Neural progenitor cell (in vitro differentiated cells): ENCODE measurements around the gene ELF1. TPM values are rescaled to one million over a fixed set of nuclear protein-coding genes. Genes with fewer than 3 reads are reported as not detected.
"Not testable (repeated sequence)": the region's sequence is repeated elsewhere in the genome, so short reads cannot be mapped to it uniquely, and the experiment has no call there.

ENCODE experiments used
- DNase-seq: peaks from one replicate; pipeline ENCODE4 v3.0.0-alpha.2; 2016; ENCODE audit warnings: low spot score
- H2AFZ ChIP-seq: fragments of 200-600 bp; sonication (generic); replicated peaks from 2 replicates; pipeline ENCODE4 v1.6.1; 2016; ENCODE audit warnings: antibody characterized with exemption
- H3F3A ChIP-seq: fragments of 200-600 bp; sonication (generic); 2 replicates; pipeline ENCODE4 v1.6.1; 2016; ENCODE audit warnings: antibody characterized with exemption, low read depth
- H3K27ac ChIP-seq: fragments of 200-600 bp; sonication (generic); 2 replicates; pipeline ENCODE4 v1.5.1; 2016; ENCODE audit warnings: mild to moderate bottlenecking
- H3K27me3 ChIP-seq: fragments of 200-600 bp; sonication (generic); 2 replicates; pipeline ENCODE4 v1.6.1; 2016; ENCODE audit warnings: mild to moderate bottlenecking, moderate library complexity
- H3K36me3 ChIP-seq: fragments of 200-600 bp; sonication (generic); 2 replicates; pipeline ENCODE4 v1.5.1; 2016
- H3K4me1 ChIP-seq: fragments of 200-600 bp; sonication (generic); 2 replicates; pipeline ENCODE4 v1.6.1; 2016; ENCODE audit warnings: mixed run types
- H3K4me2 ChIP-seq: fragments of 200-600 bp; sonication (generic); 2 replicates; pipeline ENCODE4 v1.6.1; 2016
- H3K4me3 ChIP-seq: fragments of 200-600 bp; sonication (generic); 2 replicates; pipeline ENCODE4 v1.5.1; 2016
- H3K79me2 ChIP-seq: fragments of 200-600 bp; sonication (generic); 2 replicates; pipeline ENCODE4 v1.6.1; 2016; ENCODE audit warnings: low read depth
- H3K9ac ChIP-seq: fragments of 200-600 bp; sonication (generic); 2 replicates; pipeline ENCODE4 v1.6.1; 2016
- H3K9me3 ChIP-seq: fragments of 200-600 bp; sonication (generic); 2 replicates; pipeline ENCODE4 v1.5.1; 2016; ENCODE audit warnings: low read depth
- H4K20me1 ChIP-seq: fragments of 200-600 bp; sonication (generic); 2 replicates; pipeline ENCODE4 v1.6.1; 2016; ENCODE audit warnings: low read depth
- H3K27ac Mint-ChIP-seq: 3 replicates; pipeline ENCODE4 v1.8.0; 2021; ENCODE audit warnings: mixed read lengths
- H3K27me3 Mint-ChIP-seq: 2 replicates; pipeline ENCODE4 v1.8.0; 2022; ENCODE audit warnings: low read depth, mild to moderate bottlenecking, inconsistent platforms, moderate library complexity, mixed read lengths; ENCODE audit not compliant: insufficient read depth
- H3K36me3 Mint-ChIP-seq: 3 replicates; pipeline ENCODE4 v1.8.0; 2021; ENCODE audit warnings: mixed read lengths
- H3K4me1 Mint-ChIP-seq: 3 replicates; pipeline ENCODE4 v1.8.0; 2021; ENCODE audit warnings: mixed read lengths
- H3K4me3 Mint-ChIP-seq: 3 replicates; pipeline ENCODE4 v1.8.0; 2021; ENCODE audit warnings: mild to moderate bottlenecking, moderate library complexity, mixed read lengths
- H3K9me3 Mint-ChIP-seq: 3 replicates; pipeline ENCODE4 v1.8.0; 2020; ENCODE audit warnings: mixed read lengths
- CTCF ChIP-seq: fragments of 200-600 bp; sonication (generic); IDR thresholded peaks from 2 replicates; pipeline ENCODE4 v1.5.1; 2017; ENCODE audit warnings: antibody characterized with exemption, mild to moderate bottlenecking
- EZH2 ChIP-seq: fragments of 200-600 bp; sonication (generic); IDR thresholded peaks from 2 replicates; pipeline ENCODE4 v1.6.1; 2017; ENCODE audit warnings: antibody characterized with exemption, mild to moderate bottlenecking, moderate library complexity
- EZH2phosphoT487 ChIP-seq: fragments of 200-600 bp; sonication (generic); IDR thresholded peaks from 2 replicates; pipeline ENCODE4 v1.6.1; 2017; ENCODE audit warnings: antibody characterized with exemption
- total RNA-seq: library from RNA; depleted of rRNA; stranded (reverse); fragments of >200 nt; gene quantifications from 2 replicates; pipeline ENCODE4 v1.2.3, GENCODE V29; 2015; ENCODE audit warnings: low replicate concordance

Gene ELF1
- total RNA-seq, 1 donor from 2014 or later, result 9.3 TPM

- H3K36me3 ChIP-seq, result no peaks in the 10 kb centered on the region
- Mint-ChIP-seq H3K27me3 (no peaks in the 10 kb centered on the region), H3K9me3 (peaks cover 3% of the 10 kb centered on the region), H3K4me1 (peaks cover 14% of the 10 kb centered on the region), H3K27ac (no peak overlapping the region), H3K36me3 (peaks cover 2% of the 10 kb centered on the region), H3K4me3 (peak overlapping the region; percentile 74)
- TF ChIP-seq CTCF, result no peak
- no peak for TF ChIP-seq EZH2
- no peak for TF ChIP-seq EZH2phosphoT487
- H3K4me3 ChIP-seq, result no peak overlapping the region
- peaks cover 23% of the 10 kb centered on the region for H3F3A ChIP-seq
- peak overlapping the region; percentile 79 for H2AFZ ChIP-seq
- H3K27me3 ChIP-seq, result no peaks in the 10 kb centered on the region
- no peak overlapping the region for H3K27ac ChIP-seq
- H3K4me1 ChIP-seq, result peaks cover 4% of the 10 kb centered on the region
- peak; percentile 11 for DNase-seq
- peaks cover 22% of the 10 kb centered on the region for H3K79me2 ChIP-seq
- H4K20me1 ChIP-seq, result no peaks in the 10 kb centered on the region
- no peak overlapping the region for H3K4me2 ChIP-seq
- no peaks in the 10 kb centered on the region for H3K9me3 ChIP-seq
- H3K9ac ChIP-seq, result no peak overlapping the region
Observed at GRCh38 chr13:40922437-40923040, 96.6 kb downstream of the ELF1 start.

DNA sequence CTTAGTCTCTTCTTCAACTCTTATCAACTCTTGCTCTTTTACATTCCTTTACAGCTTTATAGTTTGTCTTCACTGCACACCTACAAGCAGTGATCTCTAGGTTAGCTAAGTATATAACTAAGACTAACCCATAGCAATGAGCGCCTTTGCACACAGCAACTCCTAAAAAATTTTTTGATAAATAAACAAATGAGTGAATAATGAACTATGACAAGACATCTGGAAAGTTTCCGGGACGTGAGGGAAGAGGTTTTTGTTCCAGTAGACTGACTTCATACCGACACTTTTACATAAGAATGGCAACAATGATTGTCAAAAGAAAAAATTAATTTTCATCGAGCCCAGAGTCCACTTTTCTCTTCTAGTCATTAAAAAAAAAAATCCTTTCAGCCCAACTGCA is 98.3 kb downstream of the ELF1 start:
- Mint-ChIP-seq H3K27ac (peak overlapping the region; percentile 97), H3K4me3 (peak overlapping the region; percentile 95), H3K4me1 (peaks cover 14% of the 10 kb centered on the region), H3K36me3 (peaks cover 2% of the 10 kb centered on the region), H3K27me3 (no peaks in the 10 kb centered on the region), H3K9me3 (peaks cover 3% of the 10 kb centered on the region)
- H3K4me3 ChIP-seq, result peak overlapping the region; percentile 64
- no peaks in the 10 kb centered on the region for H4K20me1 ChIP-seq
- H3K4me2 ChIP-seq, result peak overlapping the region; percentile 82
- no peak for DNase-seq
- no peaks in the 10 kb centered on the region for H3K9me3 ChIP-seq
- peaks cover 4% of the 10 kb centered on the region for H3K4me1 ChIP-seq
- no peak overlapping the region for H3K27ac ChIP-seq
- H3K9ac ChIP-seq, result no peak overlapping the region
- H3K27me3 ChIP-seq, result no peaks in the 10 kb centered on the region
- peaks cover 22% of the 10 kb centered on the region for H3K79me2 ChIP-seq
- H3K36me3 ChIP-seq, result no peaks in the 10 kb centered on the region
- peak overlapping the region; percentile 74 for H2AFZ ChIP-seq
- no peak for TF ChIP-seq EZH2
- no peak for TF ChIP-seq EZH2phosphoT487
- TF ChIP-seq CTCF, result no peak
- H3F3A ChIP-seq, result peaks cover 23% of the 10 kb centered on the region

DNA sequence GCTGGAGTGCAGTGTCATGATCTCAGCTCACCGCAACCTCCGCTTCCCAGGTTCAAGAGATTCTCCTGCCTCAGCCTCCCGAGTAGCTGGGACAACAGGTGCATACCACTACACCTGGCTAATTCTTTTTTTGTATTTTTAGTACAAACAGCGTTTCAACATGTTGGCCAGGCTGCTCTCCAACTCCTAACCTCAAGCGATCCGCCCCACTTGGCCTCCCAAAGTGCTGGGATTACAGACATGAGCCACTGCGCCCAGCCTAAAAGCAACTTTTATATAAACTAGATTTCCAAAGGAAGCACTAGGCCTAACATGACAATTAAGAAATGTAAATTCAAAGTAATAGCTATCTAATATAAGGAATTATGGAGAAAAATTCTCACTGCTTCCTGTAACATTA is 99.2 kb downstream of the ELF1 start:
- not testable (repeated sequence) for H3K27ac ChIP-seq, H3K27me3 Mint-ChIP-seq, H3K4me3 Mint-ChIP-seq, H3K36me3 ChIP-seq, H3K4me3 ChIP-seq, H4K20me1 ChIP-seq, H3K9me3 ChIP-seq, H3K36me3 Mint-ChIP-seq, H3K27me3 ChIP-seq, H3K9me3 Mint-ChIP-seq, H3K4me1 ChIP-seq, H3K27ac Mint-ChIP-seq, H3K9ac ChIP-seq, DNase-seq
- Histone ChIP-seq H3F3A (peaks cover 23% of the 10 kb centered on the region), H3K79me2 (peaks cover 22% of the 10 kb centered on the region), H2AFZ (peak overlapping the region; percentile 74), H3K4me2 (peak overlapping the region; percentile 82)
- peaks cover 14% of the 10 kb centered on the region for H3K4me1 Mint-ChIP-seq

DNA sequence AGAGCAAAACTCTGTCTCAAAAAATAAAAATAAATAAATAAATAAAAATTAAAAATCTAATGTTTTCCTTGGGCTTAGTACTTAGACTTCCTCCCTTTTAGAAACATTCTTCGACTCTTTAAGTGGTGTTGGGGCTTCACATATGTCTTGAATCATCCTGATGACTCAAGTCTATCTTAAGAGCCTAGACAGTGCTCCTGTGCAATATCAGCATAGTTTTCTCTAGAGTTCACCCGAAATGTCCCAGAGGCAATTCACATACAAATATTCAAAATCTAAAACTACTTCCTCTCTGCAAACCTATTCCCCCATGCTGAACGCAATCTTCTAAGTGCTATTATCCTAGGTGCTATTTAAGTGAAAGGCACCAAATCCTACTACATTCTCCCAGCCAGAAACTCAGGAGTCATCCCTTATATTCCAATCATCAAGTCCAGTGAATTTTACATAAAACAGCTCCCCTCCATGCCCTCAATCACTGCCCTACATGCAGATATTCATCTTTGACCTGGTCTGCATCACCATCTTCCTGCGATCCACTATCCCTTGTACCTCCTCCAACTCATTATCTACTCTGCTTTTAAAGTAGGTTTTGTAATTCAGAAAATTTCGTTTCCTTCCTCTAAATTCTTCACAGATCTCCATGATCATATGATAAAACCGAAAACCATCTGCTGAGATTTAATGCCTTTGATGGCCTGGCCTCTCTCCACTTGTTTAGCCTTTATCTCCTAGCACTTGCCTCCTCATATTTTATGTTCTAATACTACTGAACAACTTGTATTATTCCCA is 102.7 kb downstream of the ELF1 start:
- peaks cover 22% of the 10 kb centered on the region for H3K79me2 ChIP-seq
- Mint-ChIP-seq H3K9me3 (no peaks in the 10 kb centered on the region), H3K4me3 (no peak overlapping the region), H3K27me3 (no peaks in the 10 kb centered on the region), H3K36me3 (peaks cover 2% of the 10 kb centered on the region), H3K27ac (no peak overlapping the region), H3K4me1 (peaks cover 14% of the 10 kb centered on the region)
- no peak overlapping the region for H3K4me2 ChIP-seq
- TF ChIP-seq CTCF (no peak), EZH2 (no peak), EZH2phosphoT487 (no peak)
- no peaks in the 10 kb centered on the region for H3K27me3 ChIP-seq
- no peak overlapping the region for H3K27ac ChIP-seq
- peaks cover 4% of the 10 kb centered on the region for H3K4me1 ChIP-seq
- no peaks in the 10 kb centered on the region for H4K20me1 ChIP-seq
- H3F3A ChIP-seq, result peaks cover 12% of the 10 kb centered on the region
- no peak for DNase-seq
- no peaks in the 10 kb centered on the region for H3K36me3 ChIP-seq
- H2AFZ ChIP-seq, result no peak overlapping the region
- no peak overlapping the region for H3K4me3 ChIP-seq
- H3K9ac ChIP-seq, result no peak overlapping the region
- H3K9me3 ChIP-seq, result no peaks in the 10 kb centered on the region

DNA sequence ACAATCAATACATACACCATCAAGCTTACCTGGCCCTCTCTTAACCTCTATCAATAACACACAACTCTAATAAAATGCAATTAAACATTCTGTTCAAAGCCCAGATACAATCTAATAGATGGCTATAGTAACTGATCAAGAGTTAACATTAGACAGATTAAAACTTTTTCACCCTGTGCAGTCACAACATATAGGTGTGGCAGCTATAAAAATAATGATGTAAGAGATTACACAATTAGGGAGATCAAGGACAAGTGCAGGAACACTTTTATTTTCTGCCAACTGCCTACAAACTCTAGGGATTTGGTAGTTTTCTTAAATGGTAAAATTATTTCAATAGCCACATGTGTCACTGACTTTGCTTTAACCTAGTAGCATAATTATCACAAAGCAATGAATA is 104.3 kb downstream of the ELF1 start:
- H3K79me2 ChIP-seq, result peaks cover 14% of the 10 kb centered on the region
- H3K27ac ChIP-seq, H2AFZ ChIP-seq, H3K4me2 ChIP-seq, H3K4me1 ChIP-seq, H3K9ac ChIP-seq, H3K36me3 ChIP-seq, DNase-seq, H3K4me1 Mint-ChIP-seq, H4K20me1 ChIP-seq, H3K27me3 Mint-ChIP-seq, H3K9me3 Mint-ChIP-seq, H3K36me3 Mint-ChIP-seq, H3K27me3 ChIP-seq, H3K9me3 ChIP-seq, H3K27ac Mint-ChIP-seq, H3K4me3 Mint-ChIP-seq, H3K4me3 ChIP-seq, H3F3A ChIP-seq: not testable (repeated sequence)
